Measurements from ENCODE around the gene LDLRAD3.
"Not testable (repeated sequence)": the region's sequence is repeated elsewhere in the genome, so short reads cannot be mapped to it uniquely, and the experiment has no call there.

The LDLRAD3 gene

DNA sequence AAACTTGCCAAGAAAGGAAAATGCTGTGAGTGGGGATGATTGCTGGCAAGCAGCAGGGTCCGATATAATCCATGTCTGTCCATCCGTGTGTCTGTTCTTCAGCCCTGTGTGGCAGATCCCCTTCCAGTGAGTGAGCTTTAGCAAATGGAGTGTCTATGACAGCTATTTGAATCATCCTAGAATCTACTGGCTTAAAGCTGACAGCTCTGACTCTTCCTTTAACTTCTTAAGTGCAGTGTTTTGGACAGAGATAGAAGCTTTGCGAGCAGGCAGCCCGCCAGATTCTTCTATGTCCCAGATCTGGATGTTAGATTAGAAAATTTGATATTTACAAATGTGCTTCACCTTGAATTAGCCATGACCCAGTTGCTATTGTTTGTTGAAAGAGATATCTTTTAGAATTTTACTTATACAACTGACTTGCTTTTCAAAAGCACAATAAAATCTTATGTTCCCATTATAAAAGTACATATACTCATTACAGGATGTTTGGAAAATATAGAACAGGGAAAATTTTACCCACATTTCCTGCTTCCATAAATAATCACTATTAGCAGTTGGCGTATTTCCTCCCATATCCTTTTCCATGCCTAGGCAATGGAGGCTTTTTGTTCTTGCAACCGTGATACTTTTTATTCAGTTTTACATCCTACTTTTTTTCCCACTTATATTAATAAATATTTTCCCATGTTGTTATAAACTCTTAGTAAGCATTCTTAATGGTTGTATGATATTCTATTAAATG is 220.8 kb downstream of the LDLRAD3 start:
- no peak for DNase-seq (ENCODE audit: low read depth)

DNA sequence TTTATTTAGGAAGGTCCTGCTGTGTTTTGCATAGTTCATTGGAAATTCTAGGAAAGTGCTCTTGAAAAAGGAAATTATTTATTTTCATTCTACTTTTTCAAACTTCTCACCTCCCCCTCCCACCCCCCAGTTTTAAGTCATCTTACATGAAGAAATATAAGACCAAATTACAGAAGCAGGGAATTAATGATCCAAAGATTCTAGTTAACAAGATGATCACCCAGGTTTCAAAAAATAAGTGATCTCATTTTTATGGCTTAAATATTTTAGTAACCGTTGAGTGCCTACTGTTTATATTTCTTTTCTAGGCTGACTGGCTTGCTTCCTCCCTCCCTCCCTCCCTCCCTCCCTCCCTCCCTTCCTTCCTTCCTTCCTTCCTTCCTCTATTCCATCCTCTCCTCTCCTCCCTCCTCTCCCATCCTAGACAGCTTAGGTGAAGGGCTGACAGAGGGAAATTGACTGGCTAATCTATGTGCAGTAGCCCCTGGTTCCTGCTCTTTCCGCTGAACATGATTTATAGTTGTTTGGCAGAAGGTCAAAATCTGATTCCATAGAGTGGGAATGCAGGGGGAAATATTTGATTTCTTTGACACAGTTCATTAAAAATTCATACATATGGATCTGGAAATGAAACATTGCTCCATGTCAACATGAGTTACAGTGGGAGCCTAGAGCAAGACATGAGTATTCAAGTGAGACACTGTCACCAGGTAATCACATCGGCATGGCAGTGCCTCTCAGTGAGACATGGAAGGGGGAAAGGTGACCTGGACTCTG is 221.9 kb downstream of the LDLRAD3 start:
- DNase-seq (ENCODE audit: low read depth), result no peak

DNA sequence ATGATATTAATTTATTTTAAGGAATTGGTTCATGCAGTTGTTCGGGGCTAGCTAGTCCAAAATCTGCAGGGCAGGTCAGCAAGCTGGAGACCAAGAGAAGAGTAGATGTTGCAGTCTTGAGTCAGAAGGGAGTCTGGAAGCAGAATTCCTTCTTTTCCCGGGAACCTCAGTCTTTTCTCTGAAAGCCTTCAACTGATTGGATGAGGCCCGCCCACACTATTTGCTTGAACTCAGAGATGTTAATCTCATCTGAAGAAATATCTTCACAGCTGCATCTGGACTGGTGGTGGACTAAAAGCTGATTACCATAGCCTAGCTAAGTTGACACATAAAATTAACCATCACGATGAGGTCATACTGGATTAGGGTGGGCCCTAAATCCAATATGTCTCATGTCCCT is 223.2 kb downstream of the LDLRAD3 start:
- DNase-seq (ENCODE audit: low read depth), result no peak

DNA sequence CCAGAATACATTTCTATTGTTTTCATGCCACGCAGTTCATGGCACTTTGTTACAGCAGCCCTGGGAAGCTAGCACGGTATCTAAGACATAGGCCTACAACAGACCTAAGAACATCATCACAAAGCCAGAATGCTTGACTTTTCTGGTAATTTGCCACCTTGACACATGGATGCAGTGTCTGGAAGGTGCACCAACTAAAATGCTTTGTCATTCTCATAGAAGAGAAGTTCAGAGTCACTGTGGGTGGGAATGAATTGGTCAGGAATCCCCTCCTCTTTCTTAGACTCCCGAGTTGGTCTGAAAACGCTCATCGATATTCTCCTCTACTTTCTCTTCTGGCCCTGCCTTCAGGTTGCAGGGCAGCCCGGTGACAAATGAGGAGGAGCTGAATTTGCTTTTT is 223.9 kb downstream of the LDLRAD3 start:
- no peak for DNase-seq (ENCODE audit: low read depth)

DNA sequence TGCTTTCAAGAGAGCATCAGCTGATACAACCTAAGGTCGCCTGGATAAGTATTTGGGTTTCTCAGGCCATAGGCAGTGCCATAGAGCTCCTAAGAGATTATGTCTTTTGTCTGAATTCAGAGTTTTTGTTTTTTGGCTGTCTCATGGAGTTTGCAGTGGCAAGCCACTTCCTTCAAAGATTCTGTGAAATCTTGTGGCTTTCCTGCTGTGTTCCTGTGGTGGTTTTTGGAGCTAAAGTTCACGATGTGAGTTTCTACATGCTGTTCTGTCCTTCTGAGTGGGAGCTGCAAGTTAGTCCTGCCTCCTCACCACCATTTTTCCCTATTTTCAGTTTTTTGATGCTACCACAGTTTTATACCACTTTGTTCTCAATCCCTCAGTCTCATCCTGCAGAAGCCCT is 234.0 kb downstream of the LDLRAD3 start:
- DNase-seq (ENCODE audit: low read depth), result no peak

DNA sequence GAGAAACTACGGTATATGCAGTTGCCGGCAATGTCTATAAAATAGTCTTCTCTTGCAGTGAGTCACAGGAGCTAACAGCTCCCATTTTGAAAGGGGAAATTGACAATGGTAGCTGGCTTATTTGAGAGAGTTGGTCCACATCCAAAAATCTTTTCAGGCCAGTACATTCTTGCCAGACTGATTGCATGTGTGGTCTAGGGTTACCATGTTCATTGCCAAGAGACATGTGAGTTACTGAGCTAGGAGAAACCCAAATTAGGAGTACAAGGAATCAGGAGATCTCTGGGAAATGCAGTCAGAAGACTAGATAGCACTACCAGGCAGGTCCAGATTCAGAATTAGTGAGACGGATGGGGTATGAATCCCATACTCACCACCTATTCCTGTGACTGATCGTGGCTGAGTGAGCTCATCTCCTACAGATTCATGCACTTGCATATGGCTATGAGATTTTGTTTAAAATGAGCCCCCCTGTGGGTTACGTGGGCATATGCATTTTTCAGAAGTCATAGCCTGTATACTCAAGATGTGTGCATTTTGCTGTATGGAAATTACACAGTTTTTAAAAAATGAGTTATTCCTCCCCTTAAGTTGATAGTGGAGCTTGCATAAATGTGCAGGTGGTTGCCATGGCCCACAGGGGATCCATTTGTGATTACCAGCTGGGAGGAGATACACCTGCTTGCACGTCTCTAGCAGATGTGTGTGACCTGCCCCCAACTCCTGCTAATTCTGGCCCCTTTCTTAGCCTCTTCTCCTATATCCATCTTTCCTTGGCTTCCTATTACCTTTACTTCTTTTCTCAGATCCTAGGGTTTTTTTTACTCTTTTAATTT is 242.7 kb downstream of the LDLRAD3 start:
- no peak for DNase-seq (ENCODE audit: low read depth)

DNA sequence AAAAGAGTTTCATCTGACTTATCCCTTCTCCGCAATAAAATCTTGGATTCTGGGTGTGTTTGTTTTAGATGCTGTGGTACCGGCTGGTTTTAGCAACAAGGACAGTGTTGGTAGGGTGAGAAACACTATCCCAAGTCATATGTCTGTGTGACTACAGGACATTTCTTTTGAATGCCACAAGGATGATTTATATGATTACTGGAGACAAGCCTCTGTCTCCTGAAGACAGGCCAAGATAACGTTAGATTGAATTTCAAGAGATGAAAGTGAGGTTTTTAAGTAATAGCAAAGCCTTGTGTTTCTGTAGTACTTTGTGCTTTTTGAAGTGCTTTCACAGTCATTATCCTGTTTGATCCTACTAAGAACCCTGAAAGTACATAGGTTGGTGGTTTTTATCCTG is 243.8 kb downstream of the LDLRAD3 start:
- no peak for DNase-seq (ENCODE audit: low read depth)

DNA sequence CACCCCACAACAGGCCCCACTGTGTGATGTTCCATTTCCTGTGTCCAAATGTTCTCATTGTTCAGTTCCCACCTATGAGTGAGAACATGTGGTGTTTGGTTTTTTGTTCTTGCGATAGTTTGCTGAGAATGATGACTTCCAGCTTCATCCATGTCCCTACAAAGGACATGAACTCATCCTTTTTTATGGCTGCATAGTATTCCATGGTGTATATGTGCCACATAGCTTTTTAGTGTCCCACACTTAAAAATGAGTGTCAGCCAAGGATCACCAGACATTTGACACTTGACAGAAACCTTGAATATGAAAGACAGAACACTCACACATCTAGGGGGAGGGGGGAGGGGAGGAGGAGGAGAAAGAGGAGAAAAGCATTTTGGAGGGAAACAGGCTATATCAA is 245.9 kb downstream of the LDLRAD3 start:
- DNase-seq (ENCODE audit: low read depth), result not testable (repeated sequence)

DNA sequence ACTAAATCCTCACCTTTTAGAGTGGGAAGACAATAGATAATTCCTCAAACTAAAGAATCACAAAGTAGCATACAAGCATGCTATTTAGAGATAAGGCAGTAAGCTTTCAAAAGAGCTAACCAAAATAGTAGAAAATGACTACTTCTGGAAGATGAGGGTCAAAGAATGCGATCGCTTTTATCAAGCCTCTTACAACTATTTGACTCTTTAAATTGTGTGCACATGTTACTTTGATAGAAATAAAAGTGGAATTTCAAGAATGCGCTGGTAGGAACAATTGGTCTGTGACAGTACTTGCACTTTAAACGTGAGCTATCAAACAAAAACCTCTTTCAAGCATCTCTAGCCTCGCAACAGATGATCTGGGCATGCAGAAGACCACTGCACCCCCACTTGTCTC is 248.1 kb downstream of the LDLRAD3 start:
- no peak for DNase-seq (ENCODE audit: low read depth)

DNA sequence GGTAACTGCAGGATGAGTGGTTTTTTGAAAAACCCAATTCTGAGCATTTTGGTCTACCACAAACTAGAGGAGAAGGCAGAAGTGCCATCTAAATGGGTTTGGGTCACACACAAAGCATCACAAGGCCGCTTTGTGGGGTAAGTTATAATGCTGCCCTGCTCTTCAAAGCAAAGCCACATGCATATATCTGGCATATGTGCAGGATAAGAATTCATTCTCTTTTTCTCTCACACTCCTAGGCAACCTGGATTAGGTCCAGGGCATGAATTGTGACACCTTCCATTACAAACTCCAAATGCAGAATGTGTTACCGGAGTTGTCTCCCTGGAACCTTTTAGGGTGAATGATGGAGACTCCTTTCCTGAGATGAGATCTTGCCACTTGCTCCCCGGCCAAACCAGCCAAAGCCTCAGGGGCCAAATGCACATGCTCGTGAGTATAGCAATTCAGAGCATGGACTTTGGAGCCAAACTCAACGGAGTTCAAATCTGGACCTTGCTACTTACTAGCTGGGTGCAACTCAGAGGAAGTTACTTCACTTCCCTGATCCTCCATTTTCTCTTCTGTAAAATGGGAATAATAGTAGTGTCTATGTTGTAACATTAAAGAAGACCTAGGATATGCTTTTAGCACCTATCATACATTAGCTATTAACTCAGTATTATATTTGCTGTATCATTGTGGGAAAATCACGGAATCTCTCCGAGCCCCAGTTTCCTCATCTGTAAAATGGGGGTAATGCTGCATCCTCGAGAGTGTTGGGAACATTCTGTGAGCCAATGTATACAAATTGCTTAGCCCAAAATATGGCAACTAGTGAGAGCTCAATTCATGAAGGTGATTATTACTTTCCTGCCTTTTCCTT is 248.8 kb downstream of the LDLRAD3 start:
- no peak for DNase-seq (ENCODE audit: low read depth)

DNA sequence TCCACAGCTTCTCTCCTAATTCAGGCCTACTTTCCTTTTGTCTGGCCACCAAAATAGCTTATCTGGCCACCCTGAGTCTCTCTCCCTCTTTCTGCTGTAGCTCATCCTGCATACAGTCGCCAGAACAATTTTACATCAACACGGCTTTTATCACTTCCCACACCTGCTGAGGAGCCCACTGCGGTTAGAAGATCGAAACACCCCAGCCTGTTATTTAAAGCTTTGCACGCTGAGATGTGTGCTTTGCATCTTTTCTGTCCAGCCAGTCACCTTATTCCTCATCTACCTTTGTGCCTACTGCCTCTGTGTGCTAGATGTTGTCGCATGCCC is 249.4 kb downstream of the LDLRAD3 start:
- DNase-seq (ENCODE audit: low read depth), result no peak

DNA sequence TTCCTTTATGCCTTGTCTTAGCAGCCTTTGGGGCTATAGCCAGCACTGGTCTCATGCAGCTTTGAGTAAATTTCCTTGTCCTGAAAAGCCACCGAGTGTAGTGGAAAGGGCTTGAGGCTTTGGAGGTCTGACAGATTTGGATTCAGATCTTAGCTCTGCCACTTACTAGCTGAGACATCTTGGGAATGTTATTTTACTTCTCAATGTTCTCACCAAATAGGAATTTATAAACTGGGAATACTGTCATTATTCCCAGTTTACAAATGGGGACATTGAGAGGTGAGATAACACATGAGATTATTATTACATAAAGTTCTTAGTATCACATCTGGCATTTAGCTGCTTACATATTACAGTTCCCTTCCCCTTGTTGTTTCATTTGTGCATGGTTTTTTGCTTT is 249.9 kb downstream of the LDLRAD3 start:
- no peak for DNase-seq (ENCODE audit: low read depth)

DNA sequence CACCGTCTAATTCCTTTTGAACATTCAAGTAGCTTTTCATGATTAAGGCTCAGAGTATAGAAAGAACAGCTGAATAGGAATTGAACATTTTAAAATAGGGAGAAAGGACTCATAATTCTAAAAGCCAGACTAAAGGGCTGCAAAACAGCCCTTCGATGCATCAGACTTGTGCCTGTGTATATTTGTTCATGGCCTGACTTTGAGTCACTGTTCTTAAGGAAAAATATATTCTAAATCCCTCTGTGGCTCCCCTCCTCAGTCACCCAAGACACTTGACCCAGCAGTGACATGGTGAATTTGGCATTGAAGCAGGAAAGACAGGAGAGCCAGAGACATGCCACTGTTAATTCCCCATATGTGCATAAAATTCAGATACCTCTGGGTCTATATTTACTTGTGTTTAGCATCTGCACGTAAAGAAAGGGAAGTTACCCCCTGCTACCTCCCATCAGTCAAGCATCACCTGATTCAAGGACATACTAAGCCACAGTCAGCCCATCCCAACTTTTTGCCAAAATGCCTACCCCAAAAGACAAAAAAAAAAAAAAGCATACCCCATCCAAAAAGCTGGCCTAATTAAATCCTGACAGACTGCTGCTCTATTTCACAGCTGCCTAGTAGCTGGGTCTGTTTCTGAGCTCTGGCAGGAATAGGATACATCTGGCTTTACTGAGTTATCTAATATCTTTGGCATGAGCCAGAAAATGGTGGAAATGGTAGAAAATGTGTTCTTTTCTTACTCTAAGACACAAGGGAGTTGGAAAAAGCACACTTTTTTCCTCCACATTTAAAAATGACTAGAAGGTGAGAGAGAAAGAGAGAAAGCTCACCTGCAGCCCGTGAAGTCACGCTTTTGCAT is 251.9 kb downstream of the LDLRAD3 start:
- DNase-seq (ENCODE audit: low read depth), result no peak

DNA sequence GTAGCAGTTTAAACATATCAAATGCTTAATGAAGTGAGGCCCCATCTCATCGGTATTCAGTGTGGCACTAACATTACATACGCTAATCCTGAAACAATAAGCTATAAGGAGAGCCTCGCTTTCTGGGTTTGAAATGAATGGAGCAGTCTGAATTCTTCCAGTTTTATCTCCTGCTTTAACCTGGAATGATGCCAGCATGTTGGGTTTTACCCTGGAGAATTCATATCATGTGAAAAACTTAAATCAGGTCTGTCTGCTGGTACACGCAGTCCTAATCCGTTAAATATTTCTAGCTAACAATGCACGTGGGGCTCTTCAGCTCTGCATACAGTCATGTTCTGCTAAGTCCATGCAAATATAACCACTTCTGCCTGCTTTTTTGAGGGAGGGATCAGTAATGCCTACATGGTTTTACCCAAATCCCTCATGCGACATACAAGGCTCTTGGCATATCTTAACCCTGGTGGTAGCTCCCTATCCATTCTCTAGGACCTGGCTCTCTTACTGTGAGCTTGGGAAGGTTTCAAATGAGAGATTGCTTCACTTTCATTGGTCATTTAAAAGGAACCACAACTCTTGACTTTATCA is 252.6 kb downstream of the LDLRAD3 start:
- no peak for DNase-seq (ENCODE audit: low read depth)

DNA sequence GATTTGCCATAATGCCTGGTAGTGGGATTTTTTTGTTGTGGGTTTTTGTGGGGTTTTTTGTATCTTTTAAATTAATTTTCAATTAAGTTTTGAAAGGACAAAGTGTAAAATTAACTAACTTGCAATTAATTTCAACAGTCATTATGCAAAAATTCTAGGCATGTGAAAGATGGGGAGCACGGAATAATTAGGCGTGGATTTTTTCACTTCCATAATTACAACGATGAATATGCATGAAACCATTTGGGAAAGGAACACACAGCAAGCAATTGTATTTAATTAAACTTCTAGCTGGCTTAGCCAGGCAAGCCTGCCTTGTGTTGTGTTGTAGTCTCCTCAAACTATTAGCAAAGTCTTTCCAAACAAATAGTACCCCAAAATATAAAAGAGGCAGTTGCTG is 257.5 kb downstream of the LDLRAD3 start:
- DNase-seq (ENCODE audit: low read depth), result no peak

DNA sequence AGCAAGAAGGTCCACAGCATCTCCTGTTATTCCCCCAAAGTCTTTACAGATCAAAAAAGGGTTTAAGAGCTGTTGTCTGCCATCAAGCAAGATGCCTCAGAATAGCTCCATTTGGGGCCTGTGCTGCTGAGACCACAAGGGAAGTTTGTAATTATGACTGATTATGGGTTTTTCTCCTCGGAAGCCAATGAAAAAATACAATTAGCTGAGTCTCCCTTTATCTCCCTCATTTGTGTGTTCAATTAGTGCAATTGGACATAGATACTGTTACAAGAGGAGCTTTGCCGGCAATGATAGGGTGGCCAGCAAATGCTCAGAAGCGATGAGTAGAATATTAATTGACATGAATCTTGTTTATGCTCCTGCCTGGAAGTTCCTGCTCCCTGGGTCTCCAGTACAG is 261.7 kb downstream of the LDLRAD3 start:
- DNase-seq (ENCODE audit: low read depth), result no peak

DNA sequence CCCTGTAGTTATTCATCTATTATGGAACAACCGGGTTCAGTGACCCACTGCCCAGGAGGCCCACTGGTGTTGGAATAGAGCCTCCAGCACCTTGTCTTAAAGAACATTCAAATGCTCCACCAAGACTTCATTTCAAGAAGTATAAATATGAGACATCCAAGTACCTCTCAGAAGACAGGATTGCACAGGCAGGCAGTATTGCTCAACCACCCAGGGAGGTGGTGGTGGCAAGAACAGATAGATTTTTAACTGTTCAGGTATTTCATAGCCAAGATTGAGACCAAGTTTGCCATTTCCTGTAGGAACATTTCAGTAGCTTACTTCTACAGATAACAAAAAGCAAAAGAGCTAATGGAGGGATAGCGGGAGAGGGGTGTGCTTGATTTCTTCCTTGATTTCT is 266.7 kb downstream of the LDLRAD3 start:
- no peak for DNase-seq (ENCODE audit: low read depth)

DNA sequence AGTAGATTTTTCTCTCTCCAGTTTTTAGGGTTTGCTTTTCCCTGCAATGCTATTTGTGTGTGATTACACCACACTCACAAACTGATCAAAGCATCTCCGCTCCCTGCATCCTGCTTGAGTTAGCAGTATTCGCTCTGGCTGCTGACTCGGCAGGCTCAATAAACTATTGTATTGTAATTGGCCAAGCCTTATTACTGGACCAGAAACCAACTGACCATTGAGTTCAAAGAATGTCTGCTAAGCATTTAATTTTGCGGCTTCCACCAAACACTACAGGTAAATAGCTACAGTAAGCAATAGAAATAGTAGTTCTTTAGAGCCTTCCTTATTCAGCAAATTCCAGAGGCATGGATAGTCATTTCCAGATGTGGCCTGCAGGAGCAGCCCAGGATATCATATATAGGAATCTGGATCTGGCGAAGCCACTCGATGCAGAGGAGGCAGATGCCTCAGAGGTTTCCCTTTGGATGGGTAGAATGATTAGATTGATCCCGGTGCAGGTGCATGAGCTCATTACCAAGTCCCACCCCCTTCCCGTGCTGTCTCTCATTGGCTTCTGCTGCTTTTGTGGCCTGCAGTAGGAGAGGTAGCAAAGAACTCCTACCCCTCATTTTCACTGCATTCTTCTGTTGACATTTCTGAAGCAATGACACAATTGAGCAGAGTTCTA is 268.0 kb downstream of the LDLRAD3 start:
- no peak for DNase-seq (ENCODE audit: low read depth)

DNA sequence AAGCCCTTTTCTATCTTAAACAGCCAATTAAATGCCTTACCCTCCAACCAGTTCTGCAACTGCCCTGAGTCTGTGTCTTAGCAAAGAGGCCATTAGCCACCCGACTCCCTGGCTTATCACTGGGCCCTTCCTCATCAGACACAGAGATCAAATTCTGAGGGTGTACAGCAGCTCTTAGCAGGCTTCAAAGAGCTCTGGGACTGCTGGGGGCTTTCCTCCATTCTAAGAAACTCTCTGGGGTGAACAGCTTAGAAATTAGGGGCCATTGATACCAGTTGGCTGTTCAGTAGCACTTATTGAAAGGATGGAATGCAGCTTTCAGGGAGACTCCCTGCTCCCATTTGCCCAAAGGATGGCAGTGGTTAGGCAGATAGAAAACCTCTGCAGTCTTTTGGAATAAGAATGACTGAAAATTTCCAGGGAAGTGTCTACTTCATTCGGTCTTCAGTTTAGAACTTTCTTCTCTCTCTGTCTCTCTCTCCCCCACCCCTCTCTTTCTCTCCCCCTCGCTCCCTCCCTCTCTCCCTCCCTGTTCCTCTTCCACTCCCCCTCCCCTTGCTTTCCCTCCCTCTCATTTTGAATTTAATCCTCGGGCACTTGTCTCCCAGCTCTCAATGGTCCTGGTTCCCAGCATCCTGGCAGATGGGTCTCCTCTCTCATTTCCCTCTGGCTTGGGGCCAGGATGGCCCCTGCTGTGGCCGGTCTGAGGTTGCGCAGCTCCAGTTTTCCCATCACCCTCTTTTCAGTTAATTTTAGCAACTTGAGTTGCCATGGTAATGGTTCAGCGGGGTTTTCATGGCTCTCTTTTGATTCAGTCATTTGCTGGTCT is 268.9 kb downstream of the LDLRAD3 start:
- no peak for DNase-seq (ENCODE audit: low read depth)

Data from activated T-cell treated with anti-CD3 and anti-CD28 coated beads for 1 hour (primary cell).